Measurements from ENCODE around the gene NOP10.
"Not testable (repeated sequence)": the region's sequence is repeated elsewhere in the genome, so short reads cannot be mapped to it uniquely, and the experiment has no call there.

The NOP10 gene

GRCh38 chr15:34353627-34354026 lies 10.7 kb upstream of the NOP10 start:
- H2AFZ ChIP-seq (ENCODE audit: insufficient read depth, low read length, poor library complexity): no peak overlapping the region
- H2BK120ac ChIP-seq (ENCODE audit: insufficient read depth, low read length, poor library complexity): no peak overlapping the region
- no peaks in the 10 kb centered on the region for H3K27me3 ChIP-seq (ENCODE audit: insufficient read depth, low read length)
- H2AK5ac ChIP-seq (ENCODE audit: low read length): no peak overlapping the region
- no peak overlapping the region for H3K4me2 ChIP-seq (ENCODE audit: low read length)
- H3K14ac ChIP-seq (ENCODE audit: low read length): no peak overlapping the region
- peaks cover 7 to 24% of the 10 kb centered on the region in 2 experiments for H3K36me3 ChIP-seq (ENCODE audit: control insufficient read depth in 1 of 2, insufficient read depth in 2 of 2, low read length in 2 of 2)
- no peak overlapping the region for H4K91ac ChIP-seq (ENCODE audit: low read depth, low read length)
- WGBS (ENCODE audit: extremely low coverage, insufficient coverage, insufficient read length): no CpG with 5 or more reads among the region's 2 CpGs
- no peak overlapping the region for H4K12ac ChIP-seq (ENCODE audit: low read depth, low read length)
- no peak overlapping the region for H3K23ac ChIP-seq (ENCODE audit: low read length)
- H3K79me2 ChIP-seq (ENCODE audit: control insufficient read depth, insufficient read depth, low read length, poor library complexity): no peaks in the 10 kb centered on the region
- no peak overlapping the region for H4K8ac ChIP-seq (ENCODE audit: low read depth, low read length)
- no peak for DNase-seq
- no peaks in the 10 kb centered on the region for H3K9me3 ChIP-seq (ENCODE audit: insufficient read depth, low read depth, low read length)
- H3K79me1 ChIP-seq (ENCODE audit: low read length): no peaks in the 10 kb centered on the region
- no peak overlapping the region for H2BK12ac ChIP-seq (ENCODE audit: low read length)
- H3K4ac ChIP-seq (ENCODE audit: low read depth, low read length): no peak overlapping the region
- no peak overlapping the region for H3K18ac ChIP-seq (ENCODE audit: low read length)
- no peak overlapping the region for H3K27ac ChIP-seq (ENCODE audit: low read depth, low read length)
- no peak overlapping the region for H2BK5ac ChIP-seq (ENCODE audit: low read depth, low read length, poor library complexity)
- no peak overlapping the region for H3K9ac ChIP-seq (ENCODE audit: low read length)
- no peak overlapping the region for H3K4me3 ChIP-seq (ENCODE audit: low read depth, low read length)
- no peaks in the 10 kb centered on the region for H3K4me1 ChIP-seq (ENCODE audit: control insufficient read depth in 1 of 2, insufficient read depth in 2 of 2, low read length in 2 of 2)

- H4K8ac ChIP-seq (ENCODE audit: low read depth, low read length); H3K14ac ChIP-seq (ENCODE audit: low read length); H3K18ac ChIP-seq (ENCODE audit: low read length); H3K79me2 ChIP-seq (ENCODE audit: control insufficient read depth, insufficient read depth, low read length, poor library complexity); H3K23ac ChIP-seq (ENCODE audit: low read length); H3K9ac ChIP-seq (ENCODE audit: low read length); DNase-seq; H3K27ac ChIP-seq (ENCODE audit: low read depth, low read length); H4K12ac ChIP-seq (ENCODE audit: low read depth, low read length); H2BK5ac ChIP-seq (ENCODE audit: low read depth, low read length, poor library complexity); H3K27me3 ChIP-seq (ENCODE audit: insufficient read depth, low read length); H2AFZ ChIP-seq (ENCODE audit: insufficient read depth, low read length, poor library complexity); H3K9me3 ChIP-seq (ENCODE audit: insufficient read depth, low read depth, low read length); H3K79me1 ChIP-seq (ENCODE audit: low read length); H3K4me3 ChIP-seq (ENCODE audit: low read depth, low read length); H3K4me1 ChIP-seq (ENCODE audit: control insufficient read depth in 1 of 2, insufficient read depth in 2 of 2, low read length in 2 of 2); H2BK12ac ChIP-seq (ENCODE audit: low read length); H3K4ac ChIP-seq (ENCODE audit: low read depth, low read length); H2AK5ac ChIP-seq (ENCODE audit: low read length); H2BK120ac ChIP-seq (ENCODE audit: insufficient read depth, low read length, poor library complexity); H4K91ac ChIP-seq (ENCODE audit: low read depth, low read length); H3K4me2 ChIP-seq (ENCODE audit: low read length): not testable (repeated sequence)
- peaks cover 5 to 19% of the 10 kb centered on the region in 2 experiments for H3K36me3 ChIP-seq (ENCODE audit: control insufficient read depth in 1 of 2, insufficient read depth in 2 of 2, low read length in 2 of 2)
- WGBS (ENCODE audit: extremely low coverage, insufficient coverage, insufficient read length): no CpG with 5 or more reads among the region's 12 CpGs
These were observed 10.1 kb upstream of the NOP10 start for GRCh38 chr15:34352996-34353395.

- H2BK120ac ChIP-seq (ENCODE audit: insufficient read depth, low read length, poor library complexity): no peak overlapping the region
- no peak overlapping the region for H3K18ac ChIP-seq (ENCODE audit: low read length)
- DNase-seq: no peak
- no peak overlapping the region for H2AFZ ChIP-seq (ENCODE audit: insufficient read depth, low read length, poor library complexity)
- H3K27ac ChIP-seq (ENCODE audit: low read depth, low read length): no peak overlapping the region
- WGBS (ENCODE audit: extremely low coverage, insufficient coverage, insufficient read length): no CpG with 5 or more reads among the region's 4 CpGs
- H3K23ac ChIP-seq (ENCODE audit: low read length): no peak overlapping the region
- no peaks in the 10 kb centered on the region for H3K36me3 ChIP-seq (ENCODE audit: control insufficient read depth in 1 of 2, insufficient read depth in 2 of 2, low read length in 2 of 2)
- no peak overlapping the region for H2BK12ac ChIP-seq (ENCODE audit: low read length)
- no peaks in the 10 kb centered on the region for H3K9me3 ChIP-seq (ENCODE audit: insufficient read depth, low read depth, low read length)
- H2AK5ac ChIP-seq (ENCODE audit: low read length): no peak overlapping the region
- no peak overlapping the region for H2BK5ac ChIP-seq (ENCODE audit: low read depth, low read length, poor library complexity)
- H4K8ac ChIP-seq (ENCODE audit: low read depth, low read length): no peak overlapping the region
- H4K91ac ChIP-seq (ENCODE audit: low read depth, low read length): no peak overlapping the region
- H3K4ac ChIP-seq (ENCODE audit: low read depth, low read length): no peak overlapping the region
- H3K14ac ChIP-seq (ENCODE audit: low read length): no peak overlapping the region
- no peaks in the 10 kb centered on the region for H3K27me3 ChIP-seq (ENCODE audit: insufficient read depth, low read length)
- no peak overlapping the region for H3K4me2 ChIP-seq (ENCODE audit: low read length)
- H4K12ac ChIP-seq (ENCODE audit: low read depth, low read length): no peak overlapping the region
- no peaks in the 10 kb centered on the region for H3K79me1 ChIP-seq (ENCODE audit: low read length)
- no peak overlapping the region for H3K9ac ChIP-seq (ENCODE audit: low read length)
- no peaks in the 10 kb centered on the region for H3K79me2 ChIP-seq (ENCODE audit: control insufficient read depth, insufficient read depth, low read length, poor library complexity)
- no peak overlapping the region for H3K4me3 ChIP-seq (ENCODE audit: low read depth, low read length)
- H3K4me1 ChIP-seq (ENCODE audit: control insufficient read depth in 1 of 2, insufficient read depth in 2 of 2, low read length in 2 of 2): no peaks in the 10 kb centered on the region
These were observed 6.8 kb upstream of the NOP10 start for GRCh38 chr15:34349769-34350168.

GRCh38 chr15:34348735-34349300 lies 5.9 kb upstream of the NOP10 start:
- Histone ChIP-seq H3K4me1 (ENCODE audit: control insufficient read depth in 1 of 2, insufficient read depth in 2 of 2, low read length in 2 of 2) (no peaks in the 10 kb centered on the region), H3K23ac (ENCODE audit: low read length) (no peak overlapping the region), H3K14ac (ENCODE audit: low read length) (no peak overlapping the region)

More at GRCh38 chr15:34348735-34349300, 5.9 kb upstream of the NOP10 start:
- no peaks in the 10 kb centered on the region for H3K36me3 ChIP-seq (ENCODE audit: control insufficient read depth in 1 of 2, insufficient read depth in 2 of 2, low read length in 2 of 2)
- H3K18ac ChIP-seq (ENCODE audit: low read length): no peak overlapping the region
- H4K8ac ChIP-seq (ENCODE audit: low read depth, low read length): no peak overlapping the region
- H4K12ac ChIP-seq (ENCODE audit: low read depth, low read length): no peak overlapping the region
- no peak overlapping the region for H2BK12ac ChIP-seq (ENCODE audit: low read length)
- H3K4me3 ChIP-seq (ENCODE audit: low read depth, low read length): no peak overlapping the region
- H3K4me2 ChIP-seq (ENCODE audit: low read length): no peak overlapping the region
- no peak for DNase-seq
- H3K79me2 ChIP-seq (ENCODE audit: control insufficient read depth, insufficient read depth, low read length, poor library complexity): no peaks in the 10 kb centered on the region
- H2AFZ ChIP-seq (ENCODE audit: insufficient read depth, low read length, poor library complexity): no peak overlapping the region
- no peak overlapping the region for H3K9ac ChIP-seq (ENCODE audit: low read length)
- no peak overlapping the region for H2BK120ac ChIP-seq (ENCODE audit: insufficient read depth, low read length, poor library complexity)
- no peak overlapping the region for H4K91ac ChIP-seq (ENCODE audit: low read depth, low read length)
- no peak overlapping the region for H3K27ac ChIP-seq (ENCODE audit: low read depth, low read length)
- no CpG with 5 or more reads among the region's 1 CpG for WGBS (ENCODE audit: extremely low coverage, insufficient coverage, insufficient read length)
- H3K79me1 ChIP-seq (ENCODE audit: low read length): no peaks in the 10 kb centered on the region
- H2BK5ac ChIP-seq (ENCODE audit: low read depth, low read length, poor library complexity): no peak overlapping the region
- no peaks in the 10 kb centered on the region for H3K9me3 ChIP-seq (ENCODE audit: insufficient read depth, low read depth, low read length)
- no peaks in the 10 kb centered on the region for H3K27me3 ChIP-seq (ENCODE audit: insufficient read depth, low read length)
- H2AK5ac ChIP-seq (ENCODE audit: low read length): no peak overlapping the region
- H3K4ac ChIP-seq (ENCODE audit: low read depth, low read length): no peak overlapping the region
